Smooth muscle cell (in vitro differentiated cells): Measurements from ENCODE around the gene ABCD2. TPM values are rescaled to one million over a fixed set of nuclear protein-coding genes. Genes with fewer than 3 reads are reported as not detected.
"Not testable (repeated sequence)": the region's sequence is repeated elsewhere in the genome, so short reads cannot be mapped to it uniquely, and the experiment has no call there.

Experiments
- DNase-seq: peaks from one replicate; lab custom pipeline; 2025; ENCODE audit not compliant: unreplicated experiment; lab: John Stamatoyannopoulos, UW
- H2AFZ ChIP-seq: fragments of 200-600 bp; sonication (generic); 2 replicates; pipeline ENCODE4 v1.6.0; 2016; ENCODE audit warnings: antibody characterized with exemption, low read depth, mild to moderate bottlenecking
- H3F3A ChIP-seq: fragments of 200-600 bp; sonication (generic); 2 replicates; pipeline ENCODE4 v1.6.0; 2017; ENCODE audit warnings: antibody characterized with exemption, low read depth
- H3K27ac ChIP-seq: fragments of 200-600 bp; sonication (generic); 2 replicates; pipeline ENCODE4 v1.5.1; 2016; ENCODE audit warnings: low read depth, mild to moderate bottlenecking
- H3K27me3 ChIP-seq: fragments of 200-600 bp; sonication (generic); 2 replicates; pipeline ENCODE4 v1.6.1; 2016; ENCODE audit warnings: low read depth, mild to moderate bottlenecking
- H3K36me3 ChIP-seq: fragments of 200-600 bp; sonication (generic); 2 replicates; pipeline ENCODE4 v1.5.1; 2016; ENCODE audit warnings: low read depth
- H3K4me1 ChIP-seq: fragments of 200-600 bp; sonication (generic); 2 replicates; pipeline ENCODE4 v1.5.1; 2016; ENCODE audit warnings: low read depth
- H3K4me2 ChIP-seq: fragments of 200-600 bp; sonication (generic); 2 replicates; pipeline ENCODE4 v1.6.0; 2016; ENCODE audit warnings: mild to moderate bottlenecking
- H3K4me3 ChIP-seq: fragments of 200-600 bp; sonication (generic); 2 replicates; pipeline ENCODE4 v1.5.1; 2016; ENCODE audit warnings: mild to moderate bottlenecking
- H3K79me2 ChIP-seq: fragments of 200-600 bp; sonication (generic); 2 replicates; pipeline ENCODE4 v1.6.0; 2016; ENCODE audit warnings: low read depth, mild to moderate bottlenecking
- H3K9ac ChIP-seq: fragments of 200-600 bp; sonication (generic); 2 replicates; pipeline ENCODE4 v1.6.0; 2016; ENCODE audit warnings: low read depth
- H3K9me3 ChIP-seq: fragments of 200-600 bp; sonication (generic); replicated peaks from 2 replicates; pipeline ENCODE4 v1.5.1; 2016; ENCODE audit warnings: low read depth
- H4K20me1 ChIP-seq: fragments of 200-600 bp; sonication (generic); 2 replicates; pipeline ENCODE4 v1.6.0; 2016; ENCODE audit warnings: low read depth
- CTCF ChIP-seq: fragments of 200-600 bp; sonication (generic); IDR thresholded peaks from 2 replicates; pipeline ENCODE4 v1.5.1; 2017; ENCODE audit warnings: borderline replicate concordance, mild to moderate bottlenecking, antibody characterized with exemption; ENCODE audit not compliant: insufficient read depth, poor library complexity, severe bottlenecking
- WGBS: methylation state at CpG from one replicate; pipeline ENCODE4 v1.1.7; 2016; ENCODE audit warnings: low lambda C conversion rate; 5-methylcytosine and 5-hydroxymethylcytosine counted together
- polyA plus RNA-seq: library from polyadenylated mRNA; unstranded; fragments of >200 nt; fragmentation: Nextera tagmentation; extraction: Ambion mirVana; gene quantifications from 2 replicates; pipeline ENCODE4 v1.2.1, GENCODE V29; 2016
- total RNA-seq: library from RNA; depleted of rRNA; stranded (reverse); fragments of >200 nt; gene quantifications from 2 replicates; pipeline ENCODE4 v1.2.3, GENCODE V29; 2014

The ABCD2 gene
- total and polyA plus RNA-seq, 2 experiments from 2014 or later, result 0.04 TPM; not detected in 1

GRCh38 chr12:39526974-39527373 is 92.6 kb downstream of the ABCD2 start:
- H3K4me1 ChIP-seq, result no peaks in the 10 kb centered on the region
- H3K9me3 ChIP-seq, result no peaks in the 10 kb centered on the region
- no peaks in the 10 kb centered on the region for H3K36me3 ChIP-seq
- 84% methylated on average over 2 of the region's 2 CpGs for WGBS
- H3K27me3 ChIP-seq, result no peaks in the 10 kb centered on the region
- no peak for DNase-seq
- no peaks in the 10 kb centered on the region for H3K79me2 ChIP-seq
- no peaks in the 10 kb centered on the region for H3F3A ChIP-seq
- no peak overlapping the region for H3K4me2 ChIP-seq
- H3K9ac ChIP-seq, result no peak overlapping the region
- no peak overlapping the region for H2AFZ ChIP-seq
- no peak overlapping the region for H3K27ac ChIP-seq
- TF ChIP-seq CTCF, result no peak
- no peak overlapping the region for H3K4me3 ChIP-seq
- no peaks in the 10 kb centered on the region for H4K20me1 ChIP-seq

- H3K27me3 ChIP-seq, H3K9ac ChIP-seq, H3K4me3 ChIP-seq, H3K27ac ChIP-seq, DNase-seq, H3K36me3 ChIP-seq, H4K20me1 ChIP-seq, H2AFZ ChIP-seq, H3K79me2 ChIP-seq, H3K4me2 ChIP-seq, H3K9me3 ChIP-seq, H3F3A ChIP-seq, H3K4me1 ChIP-seq: not testable (repeated sequence)
These were observed 97.4 kb downstream of the ABCD2 start for GRCh38 chr12:39522167-39522566.

GRCh38 chr12:39510001-39510400 is 109.6 kb downstream of the ABCD2 start:
- H3K36me3 ChIP-seq, result no peaks in the 10 kb centered on the region
- no peak for TF ChIP-seq CTCF
- H3K9me3 ChIP-seq, result no peaks in the 10 kb centered on the region
- H2AFZ ChIP-seq, result no peak overlapping the region
- no peak overlapping the region for H3K27ac ChIP-seq
- H3K27me3 ChIP-seq, result no peaks in the 10 kb centered on the region
- H3K9ac ChIP-seq, result no peak overlapping the region
- no peaks in the 10 kb centered on the region for H4K20me1 ChIP-seq
- WGBS, result 93% methylated on average over 1 of the region's 1 CpG
- DNase-seq, result no peak
- no peak overlapping the region for H3K4me3 ChIP-seq
- H3K79me2 ChIP-seq, result no peaks in the 10 kb centered on the region
- H3K4me1 ChIP-seq, result no peaks in the 10 kb centered on the region
- H3K4me2 ChIP-seq, result no peak overlapping the region
- no peaks in the 10 kb centered on the region for H3F3A ChIP-seq

- no peak overlapping the region for H3K27ac ChIP-seq
- no peak overlapping the region for H3K4me3 ChIP-seq
- no peak overlapping the region for H3K4me2 ChIP-seq
- H3F3A ChIP-seq, result no peaks in the 10 kb centered on the region
- no peaks in the 10 kb centered on the region for H3K79me2 ChIP-seq
- H3K27me3 ChIP-seq, result no peaks in the 10 kb centered on the region
- H3K9ac ChIP-seq, result no peak overlapping the region
- TF ChIP-seq CTCF, result no peak
- no peaks in the 10 kb centered on the region for H4K20me1 ChIP-seq
- H3K36me3 ChIP-seq, result no peaks in the 10 kb centered on the region
- no peak overlapping the region for H2AFZ ChIP-seq
- DNase-seq, result no peak
- no peaks in the 10 kb centered on the region for H3K9me3 ChIP-seq
- H3K4me1 ChIP-seq, result no peaks in the 10 kb centered on the region
These were observed 114.0 kb downstream of the ABCD2 start for GRCh38 chr12:39505554-39505953.
